Muscle of arm (tissue), 14 donors: ENCODE results near the gene CHRNA1. TPM values are rescaled to one million over a fixed set of nuclear protein-coding genes. Genes with fewer than 3 reads are reported as not detected.

Source experiments
- DNase-seq: peaks from one replicate; pipeline ENCODE4 v3.0.0-alpha.2; 2013
- long read RNA-seq, 11 donors: transcript quantifications; one replicate each; lab custom pipeline, GENCODE V29; 2026
- polyA plus RNA-seq, 12 donors: library from polyadenylated mRNA; unstranded; fragments of 120-200 nt; gene quantifications; one replicate each; pipeline ENCODE4 v1.2.1, GENCODE V29; 2013; ENCODE audit not compliant: insufficient read length in 12 of 12

The CHRNA1 gene
- 100 to 1,000 TPM in 9 of 12 donors, 10 to 100 TPM in 2, not detected in 1; 75.1 to 198 (median 148) TPM for polyA plus RNA-seq
- long read RNA-seq, donor 1 = 0 reads
- long read RNA-seq, donor 2, transcript CHRNA1-202 (9 exons, 1,984 nt) = major isoform, 29 of 50 reads
- long read RNA-seq, donor 2, transcript CHRNA1-201 (10 exons, 1,980 nt) = minor isoform, 13 of 50 reads
- long read RNA-seq, donor 2, partial matches to known transcripts = 6 of 50 reads
- long read RNA-seq, donor 2, other reads (novel, unspliced or antisense) = 0 of 50 reads
- long read RNA-seq, donor 3, transcript CHRNA1-201 (10 exons, 1,980 nt) = minor isoform, 8 of 53 reads
- long read RNA-seq, donor 3, transcript CHRNA1-202 (9 exons, 1,984 nt) = major isoform, 18 of 53 reads
- long read RNA-seq, donor 3, partial matches to known transcripts = 25 of 53 reads
- long read RNA-seq, donor 3, other reads (novel, unspliced or antisense) = 0 of 53 reads
- long read RNA-seq, donor 4, transcript CHRNA1-201 (10 exons, 1,980 nt) = minor isoform, 5 of 20 reads
- long read RNA-seq, donor 4, transcript CHRNA1-202 (9 exons, 1,984 nt) = major isoform, 10 of 20 reads
- long read RNA-seq, donor 4, partial matches to known transcripts = 5 of 20 reads
- long read RNA-seq, donor 4, other reads (novel, unspliced or antisense) = 0 of 20 reads
- long read RNA-seq, donor 5, transcript CHRNA1-201 (10 exons, 1,980 nt) = minor isoform, 11 of 99 reads
- long read RNA-seq, donor 5, transcript CHRNA1-204 (6 exons, 1,585 nt) = minor isoform, 5 of 99 reads
- long read RNA-seq, donor 5, transcript CHRNA1-202 (9 exons, 1,984 nt) = major isoform, 41 of 99 reads
- long read RNA-seq, donor 5, partial matches to known transcripts = 41 of 99 reads
- long read RNA-seq, donor 5, other reads (novel, unspliced or antisense) = 0 of 99 reads
- long read RNA-seq, donor 6, transcript CHRNA1-202 (9 exons, 1,984 nt) = major isoform, 13 of 32 reads
- long read RNA-seq, donor 6, partial matches to known transcripts = 11 of 32 reads
- long read RNA-seq, donor 6, other reads (novel, unspliced or antisense) = 0 of 32 reads
- long read RNA-seq, donor 7, transcript CHRNA1-201 (10 exons, 1,980 nt) = minor isoform, 7 of 18 reads
- long read RNA-seq, donor 7, transcript CHRNA1-202 (9 exons, 1,984 nt) = major isoform, 10 of 18 reads
- long read RNA-seq, donor 7, partial matches to known transcripts = 0 of 18 reads
- long read RNA-seq, donor 7, other reads (novel, unspliced or antisense) = 0 of 18 reads
- long read RNA-seq, donor 8, transcript CHRNA1-202 (9 exons, 1,984 nt) = major isoform, 41 of 156 reads
- long read RNA-seq, donor 8, transcript CHRNA1-201 (10 exons, 1,980 nt) = minor isoform, 11 of 156 reads
- long read RNA-seq, donor 8, transcript CHRNA1-204 (6 exons, 1,585 nt) = minor isoform, 5 of 156 reads
- long read RNA-seq, donor 8, partial matches to known transcripts = 96 of 156 reads
- long read RNA-seq, donor 8, other reads (novel, unspliced or antisense) = 0 of 156 reads
- long read RNA-seq, donor 9, transcript CHRNA1-202 (9 exons, 1,984 nt) = major isoform, 10 of 22 reads
- long read RNA-seq, donor 9, partial matches to known transcripts = 6 of 22 reads
- long read RNA-seq, donor 9, other reads (novel, unspliced or antisense) = 0 of 22 reads
- long read RNA-seq, donor 10, transcript CHRNA1-202 (9 exons, 1,984 nt) = major isoform, 33 of 56 reads
- long read RNA-seq, donor 10, transcript CHRNA1-201 (10 exons, 1,980 nt) = minor isoform, 14 of 56 reads
- long read RNA-seq, donor 10, partial matches to known transcripts = 7 of 56 reads
- long read RNA-seq, donor 10, other reads (novel, unspliced or antisense) = 0 of 56 reads
- long read RNA-seq, donor 11, transcript CHRNA1-202 (9 exons, 1,984 nt) = major isoform, 47 of 82 reads
- long read RNA-seq, donor 11, transcript CHRNA1-204 (6 exons, 1,585 nt) = minor isoform, 5 of 82 reads
- long read RNA-seq, donor 11, transcript CHRNA1-201 (10 exons, 1,980 nt) = minor isoform, 11 of 82 reads
- long read RNA-seq, donor 11, partial matches to known transcripts = 19 of 82 reads
- long read RNA-seq, donor 11, other reads (novel, unspliced or antisense) = 0 of 82 reads

GRCh38 chr2:174764280-174765255 lies at the start of gene CHRNA1:
CHRNA1 (minus strand) TSS chr2:174764472; CDS start chr2:174764394, 78 bp downstream.
- DNase-seq = peak; percentile 50

GRCh38 chr2:174812037-174812436 lies 47.8 kb upstream of the CHRNA1 start:
- DNase-seq = no peak

DNA sequence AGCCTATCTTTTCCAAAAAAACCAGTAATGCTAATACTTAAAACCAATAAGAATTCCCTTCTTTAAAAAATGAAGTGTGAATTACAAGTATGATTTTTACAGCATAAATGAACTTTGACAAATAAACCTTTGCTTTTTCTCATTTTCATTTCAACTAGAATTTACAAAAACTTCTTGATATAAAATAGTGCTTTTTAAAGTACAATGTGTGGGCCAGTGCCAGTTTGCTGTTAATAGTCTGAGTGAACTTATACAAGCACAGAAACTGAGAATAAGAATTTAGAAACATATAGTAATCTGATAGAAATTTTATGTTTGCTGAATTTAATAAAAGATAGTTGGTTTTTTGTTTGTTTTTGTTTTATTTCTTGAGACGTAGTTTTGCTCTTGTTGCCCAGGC lies 43.7 kb upstream of the CHRNA1 start:
- DNase-seq = no peak

DNA sequence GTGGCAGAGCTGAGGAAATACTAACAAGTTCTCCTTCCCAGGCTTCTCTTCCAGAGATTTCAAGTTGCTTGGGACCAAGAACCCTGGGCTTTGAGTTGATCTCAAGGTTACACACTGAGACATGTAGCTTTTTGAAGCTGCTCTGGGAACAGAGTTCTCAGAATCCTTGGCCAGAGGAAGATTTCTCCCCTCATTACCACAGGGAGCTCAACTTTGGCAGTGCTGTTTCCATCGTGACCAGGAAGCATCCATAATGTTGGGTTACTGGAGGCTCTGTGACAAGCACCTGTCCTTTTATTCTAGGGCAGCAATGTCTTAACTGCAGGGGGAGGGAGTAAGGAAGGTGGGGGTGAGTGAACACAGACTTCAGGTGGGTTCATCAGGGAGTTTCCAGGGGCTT lies 41.5 kb upstream of the CHRNA1 start:
- DNase-seq = no peak

DNA sequence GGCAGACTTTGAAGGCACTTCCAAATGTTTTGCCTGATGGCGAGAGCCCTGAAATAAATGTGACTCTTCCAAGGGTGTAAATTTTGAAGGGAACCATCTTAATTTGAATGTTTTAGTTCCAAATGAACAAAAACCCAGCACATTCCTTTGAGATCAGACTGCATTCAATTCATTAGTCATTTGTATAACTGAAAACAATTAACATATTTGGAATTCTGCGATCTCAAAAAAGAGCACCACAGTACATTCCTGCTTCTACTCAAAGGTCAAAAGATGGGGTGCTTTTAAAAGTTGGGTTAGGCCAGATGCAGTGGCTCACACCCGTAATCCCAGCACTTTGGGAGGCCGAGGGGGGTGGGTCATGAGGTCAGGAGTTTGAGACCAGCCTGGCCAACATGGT lies 38.2 kb upstream of the CHRNA1 start:
- no peak for DNase-seq

DNA sequence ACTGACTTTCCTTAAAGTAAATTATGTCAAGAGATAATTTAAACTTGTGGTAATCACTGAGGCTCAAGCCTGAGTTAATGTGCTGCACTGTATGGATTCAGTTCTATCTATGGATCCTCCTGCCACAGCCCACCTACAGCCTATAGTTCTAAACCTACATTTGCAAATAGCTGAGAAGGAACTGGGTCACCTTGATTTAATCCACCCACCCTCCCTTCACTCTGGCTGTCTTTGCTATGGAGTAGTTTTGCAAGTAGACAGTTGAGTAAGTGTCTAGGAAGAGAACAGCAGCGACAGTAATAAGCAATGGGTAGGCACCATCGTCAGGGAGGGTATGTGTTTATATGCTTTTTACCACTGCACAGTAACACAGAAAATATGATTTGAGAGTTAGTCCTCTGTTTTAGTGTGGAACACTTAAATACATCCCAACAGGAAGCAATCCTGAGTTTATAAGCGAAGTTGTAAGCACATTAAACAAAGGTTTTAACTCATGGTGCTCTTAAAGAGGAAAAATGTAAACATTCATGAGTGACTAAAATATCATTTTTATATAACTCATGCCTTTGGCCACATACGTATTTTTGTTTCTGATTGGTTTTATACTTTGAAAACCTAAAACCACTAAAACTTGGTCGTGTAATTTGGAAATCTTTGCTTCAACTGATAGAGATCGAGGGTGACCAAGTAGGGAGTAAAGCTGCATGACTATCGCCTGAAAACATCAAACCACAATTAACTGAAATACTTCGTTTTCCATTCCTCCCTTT lies 36.3 kb upstream of the CHRNA1 start:
- DNase-seq = no peak

GRCh38 chr2:174798801-174799200 lies 34.5 kb upstream of the CHRNA1 start:
- DNase-seq = no peak

- DNase-seq = no peak
Observed at GRCh38 chr2:174797781-174798276, 33.6 kb upstream of the CHRNA1 start.

- no peak for DNase-seq
Observed at GRCh38 chr2:174796319-174796771, 32.1 kb upstream of the CHRNA1 start.

DNA sequence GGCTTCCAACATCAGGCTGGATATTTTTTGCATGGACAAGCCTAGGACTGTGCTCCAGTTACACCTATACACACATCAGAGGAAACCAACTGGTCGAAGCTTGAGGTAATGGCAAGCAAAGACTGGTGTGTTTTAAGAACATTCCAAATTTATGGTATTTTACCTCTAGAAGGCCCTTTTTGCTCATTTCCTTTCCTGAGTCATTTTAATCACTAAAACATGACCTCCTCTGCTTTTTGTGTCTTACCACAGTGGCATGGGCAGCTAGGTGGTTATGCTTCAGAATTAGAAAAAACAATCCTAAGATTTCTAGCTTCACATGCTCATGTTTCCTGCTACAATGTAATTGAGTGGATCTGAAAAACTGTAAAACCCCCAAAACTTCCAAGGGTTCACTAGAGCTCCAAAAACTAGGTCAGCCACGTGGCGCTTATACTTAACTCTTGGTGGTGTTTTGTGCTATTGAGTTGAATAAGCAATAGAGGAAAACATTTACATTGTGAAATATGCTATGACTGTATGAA lies 30.6 kb upstream of the CHRNA1 start:
- no peak for DNase-seq

DNA sequence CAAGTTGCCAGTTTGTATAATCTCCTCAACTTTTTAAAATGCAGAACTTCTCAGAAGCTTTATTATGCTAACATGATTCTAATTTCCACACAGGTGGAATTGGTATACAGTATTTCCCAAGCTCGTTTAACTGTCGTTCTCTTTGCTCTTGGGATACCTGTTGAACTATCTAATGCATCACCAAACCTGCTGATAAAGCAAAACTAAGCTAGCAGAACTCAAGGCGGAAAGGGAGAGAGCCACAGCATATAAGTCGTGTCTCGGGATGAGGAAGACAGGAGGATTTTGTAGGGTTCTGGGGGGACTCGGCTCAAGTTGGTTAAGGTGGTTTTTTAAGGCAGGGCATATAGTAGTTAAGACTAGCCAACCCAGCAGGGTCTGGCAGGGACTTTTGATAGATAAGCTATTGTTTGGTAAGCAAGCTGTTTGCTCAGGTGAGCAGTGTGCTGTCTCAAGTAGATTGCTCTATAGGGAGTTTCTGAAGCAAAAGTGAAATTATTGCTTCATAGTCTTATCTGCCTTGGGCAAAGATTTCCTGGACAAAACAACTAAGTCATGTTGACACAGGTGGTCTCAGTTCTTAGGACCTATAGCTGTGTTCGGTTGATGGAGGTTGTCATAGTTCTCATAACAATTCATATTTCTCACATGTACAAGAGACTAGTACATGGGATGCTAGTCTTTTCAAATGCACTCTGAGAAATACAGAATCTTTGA lies 28.2 kb upstream of the CHRNA1 start:
- no peak for DNase-seq

- no peak for DNase-seq
Observed at GRCh38 chr2:174791746-174792280, 27.5 kb upstream of the CHRNA1 start.

GRCh38 chr2:174791020-174791419 lies 26.7 kb upstream of the CHRNA1 start:
- DNase-seq = no peak

GRCh38 chr2:174789001-174789400 lies 24.7 kb upstream of the CHRNA1 start:
- DNase-seq = no peak

GRCh38 chr2:174788291-174788929 lies 24.1 kb upstream of the CHRNA1 start:
- DNase-seq = no peak
